Measurements from ENCODE around the gene DHX34.
"Not testable (repeated sequence)": the region's sequence is repeated elsewhere in the genome, so short reads cannot be mapped to it uniquely, and the experiment has no call there.

Gene DHX34

GRCh38 chr19:47331931-47332547 lies 17.1 kb upstream of the DHX34 start, which contains the start of gene C5AR2:
C5AR2 (plus strand) TSS chr19:47332175; CDS start chr19:47340800, 8,625 bp downstream.
- FAIRE-seq, result no peak

- not testable (repeated sequence) for FAIRE-seq
Observed at GRCh38 chr19:47336765-47337718, 12.1 kb upstream of the DHX34 start.

- no peak for FAIRE-seq
Observed at GRCh38 chr19:47339196-47339880, 9.8 kb upstream of the DHX34 start.

GRCh38 chr19:47340477-47341208 lies 8.5 kb upstream of the DHX34 start:
- no peak for FAIRE-seq

GRCh38 chr19:47341734-47342133 lies 7.4 kb upstream of the DHX34 start:
- no peak for FAIRE-seq

- no peak for FAIRE-seq
Observed at GRCh38 chr19:47343194-47343802, 5.8 kb upstream of the DHX34 start.

- FAIRE-seq, result no peak
Observed at GRCh38 chr19:47344425-47344824, 4.7 kb upstream of the DHX34 start.

GRCh38 chr19:47346024-47346423 lies 3.1 kb upstream of the DHX34 start:
- not testable (repeated sequence) for FAIRE-seq

- FAIRE-seq, result no peak
Observed at GRCh38 chr19:47350630-47351029, 1.5 kb downstream of the DHX34 start.

GRCh38 chr19:47351548-47351947 lies 2.4 kb downstream of the DHX34 start:
- FAIRE-seq, result peak; percentile 50

GRCh38 chr19:47352095-47352494 lies 3.0 kb downstream of the DHX34 start:
- FAIRE-seq, result no peak

- FAIRE-seq, result no peak
Observed at GRCh38 chr19:47353307-47353712, 4.2 kb downstream of the DHX34 start.

GRCh38 chr19:47356900-47357299 lies 7.8 kb downstream of the DHX34 start:
- FAIRE-seq, result no peak

GRCh38 chr19:47357788-47358680 lies 8.9 kb downstream of the DHX34 start:
- no peak for FAIRE-seq

- no peak for FAIRE-seq
Observed at GRCh38 chr19:47358936-47359335, 9.8 kb downstream of the DHX34 start.

- FAIRE-seq, result no peak
Observed at GRCh38 chr19:47362321-47362720, 13.2 kb downstream of the DHX34 start.

- FAIRE-seq, result no peak
Observed at GRCh38 chr19:47363758-47364531, 14.8 kb downstream of the DHX34 start.

GRCh38 chr19:47365455-47365854 lies 16.3 kb downstream of the DHX34 start:
- not testable (repeated sequence) for FAIRE-seq

GRCh38 chr19:47370045-47370611 lies 21.0 kb downstream of the DHX34 start:
- FAIRE-seq, result no peak

GRCh38 chr19:47371261-47371660 lies 22.1 kb downstream of the DHX34 start:
- no peak for FAIRE-seq

Data from G401.6 (cell line).